Astrocyte (in vitro differentiated cells and primary cell): ENCODE measurements around the gene LRRC4. TPM values are rescaled to one million over a fixed set of nuclear protein-coding genes. Genes with fewer than 3 reads are reported as not detected.

Experiments
- DNase-seq: peaks from one replicate; pipeline ENCODE4 v3.0.0-alpha.2; 2010; ENCODE audit warnings: low read depth
- FAIRE-seq: peaks from 2 replicates; lab custom pipeline; 2011; peaks lifted over from hg19 to GRCh38; lab: Jason Lieb, UNC
- H2AFZ ChIP-seq: 2 replicates; pipeline ENCODE4 v1.6.0; 2012; ENCODE audit warnings: low read depth, low read length, inconsistent platforms
- H3K27ac ChIP-seq: 2 replicates; pipeline ENCODE4 v1.5.1; 2011; ENCODE audit warnings: low read depth, low read length, inconsistent platforms
- H3K27me3 ChIP-seq: 2 replicates; pipeline ENCODE4 v1.6.0; 2011; ENCODE audit warnings: low read length, inconsistent platforms; ENCODE audit not compliant: insufficient read depth
- H3K36me3 ChIP-seq: 2 replicates; pipeline ENCODE4 v1.5.1; 2011; ENCODE audit warnings: low read length, inconsistent platforms; ENCODE audit not compliant: insufficient read depth
- H3K4me1 ChIP-seq: 2 replicates; pipeline ENCODE4 v1.5.1; 2011; ENCODE audit warnings: low read length, inconsistent platforms; ENCODE audit not compliant: insufficient read depth
- H3K4me2 ChIP-seq: 2 replicates; pipeline ENCODE4 v1.6.0; 2012; ENCODE audit warnings: low read length, inconsistent platforms
- H3K4me3 ChIP-seq: 2 replicates; pipeline ENCODE4 v1.5.1; 2011; ENCODE audit warnings: low read depth, mild to moderate bottlenecking, low read length, inconsistent platforms; ENCODE audit not compliant: insufficient read depth
- H3K79me2 ChIP-seq: 2 replicates; pipeline ENCODE4 v1.6.0; 2012; ENCODE audit warnings: mild to moderate bottlenecking, low read length, inconsistent platforms; ENCODE audit not compliant: insufficient read depth
- H3K9ac ChIP-seq: 2 replicates; pipeline ENCODE4 v1.6.0; 2012; ENCODE audit warnings: mild to moderate bottlenecking, low read length, inconsistent platforms
- H3K9me3 ChIP-seq: 2 replicates; pipeline ENCODE4 v1.5.1; 2012; ENCODE audit warnings: low read depth, mild to moderate bottlenecking, low read length, inconsistent platforms; ENCODE audit not compliant: insufficient read depth
- H4K20me1 ChIP-seq: 2 replicates; pipeline ENCODE4 v1.6.0; 2012; ENCODE audit warnings: low read length, inconsistent platforms; ENCODE audit not compliant: insufficient read depth
- H3K27ac Mint-ChIP-seq: one replicate; pipeline ENCODE4 v1.8.0; 2021; ENCODE audit warnings: mild to moderate bottlenecking, mixed read lengths; ENCODE audit not compliant: unreplicated experiment
- H3K27me3 Mint-ChIP-seq: one replicate; pipeline ENCODE4 v1.8.0; 2021; ENCODE audit warnings: low read depth, mixed read lengths; ENCODE audit not compliant: unreplicated experiment
- H3K36me3 Mint-ChIP-seq: one replicate; pipeline ENCODE4 v1.8.0; 2021; ENCODE audit warnings: low read depth, mixed read lengths; ENCODE audit not compliant: unreplicated experiment
- H3K4me1 Mint-ChIP-seq: one replicate; pipeline ENCODE4 v1.8.0; 2021; ENCODE audit warnings: low read depth, mixed read lengths; ENCODE audit not compliant: unreplicated experiment
- H3K4me3 Mint-ChIP-seq: one replicate; pipeline ENCODE4 v1.8.0; 2021; ENCODE audit warnings: mild to moderate bottlenecking, moderate library complexity, mixed read lengths; ENCODE audit not compliant: unreplicated experiment
- H3K9me3 Mint-ChIP-seq: one replicate; pipeline ENCODE4 v1.8.0; 2021; ENCODE audit warnings: mild to moderate bottlenecking, mixed read lengths; ENCODE audit not compliant: unreplicated experiment
- CTCF ChIP-seq: IDR thresholded peaks from 2 replicates; pipeline ENCODE4 v1.5.1; 2011; ENCODE audit warnings: low read depth, mild to moderate bottlenecking, inconsistent platforms, low read length, moderate library complexity; ENCODE audit not compliant: insufficient read depth
- EZH2 ChIP-seq: IDR thresholded peaks from 2 replicates; pipeline ENCODE4 v1.6.1; 2012; ENCODE audit warnings: mild to moderate bottlenecking, low read length, inconsistent platforms; ENCODE audit not compliant: insufficient read depth
- total RNA-seq: library from RNA; stranded (reverse); gene quantifications from 2 replicates; pipeline ENCODE4 v1.2.1, GENCODE V29; 2021

Gene LRRC4
- total RNA-seq, 1 donor from 2014 or later: 4.4 TPM

- H3K27me3 Mint-ChIP-seq: no peaks in the 10 kb centered on the region
- no peak for FAIRE-seq
- H4K20me1 ChIP-seq: peaks cover 80% of the 10 kb centered on the region
These were observed 13.9 kb upstream of the LRRC4 start for GRCh38 chr7:128045158-128045557.

GRCh38 chr7:128044064-128044463 lies 12.8 kb upstream of the LRRC4 start:
- Histone ChIP-seq H3K4me2 (no peak overlapping the region), H3K27ac (no peak overlapping the region), H4K20me1 (peaks cover 80% of the 10 kb centered on the region), H3K9me3 (no peaks in the 10 kb centered on the region), H3K4me1 (peaks cover 16% of the 10 kb centered on the region), H3K79me2 (no peaks in the 10 kb centered on the region), H3K27me3 (no peaks in the 10 kb centered on the region), H3K9ac (no peak overlapping the region), H2AFZ (no peak overlapping the region), H3K4me3 (no peak overlapping the region), H3K36me3 (peaks cover 5% of the 10 kb centered on the region)
- peaks cover 18% of the 10 kb centered on the region for H3K4me1 Mint-ChIP-seq
- TF ChIP-seq EZH2 (no peak), CTCF (no peak)
- no peaks in the 10 kb centered on the region for H3K9me3 Mint-ChIP-seq
- no peaks in the 10 kb centered on the region for H3K27me3 Mint-ChIP-seq
- peaks cover 4% of the 10 kb centered on the region for H3K36me3 Mint-ChIP-seq
- no peak for FAIRE-seq
- DNase-seq: no peak
- no peak overlapping the region for H3K27ac Mint-ChIP-seq
- H3K4me3 Mint-ChIP-seq: no peak overlapping the region

More at GRCh38 chr7:128045158-128045557, 13.9 kb upstream of the LRRC4 start:
- H3K9me3 ChIP-seq: no peaks in the 10 kb centered on the region
- H3K4me2 ChIP-seq: no peak overlapping the region
- H3K4me1 ChIP-seq: peaks cover 16% of the 10 kb centered on the region
- H3K27me3 ChIP-seq: no peaks in the 10 kb centered on the region
- H3K27ac ChIP-seq: no peak overlapping the region
- Mint-ChIP-seq H3K27ac (no peak overlapping the region), H3K9me3 (no peaks in the 10 kb centered on the region), H3K36me3 (peaks cover 7% of the 10 kb centered on the region), H3K4me3 (no peak overlapping the region), H3K4me1 (peaks cover 18% of the 10 kb centered on the region)
- H2AFZ ChIP-seq: no peak overlapping the region
- H3K79me2 ChIP-seq: peaks cover 2% of the 10 kb centered on the region
- H3K36me3 ChIP-seq: peaks cover 5% of the 10 kb centered on the region
- TF ChIP-seq EZH2: no peak
- H3K9ac ChIP-seq: no peak overlapping the region
- no peak for DNase-seq
- no peak overlapping the region for H3K4me3 ChIP-seq

- no peaks in the 10 kb centered on the region for H3K27me3 ChIP-seq
- no peak for TF ChIP-seq CTCF
- TF ChIP-seq EZH2: no peak
- peaks cover 18% of the 10 kb centered on the region for H3K4me1 Mint-ChIP-seq
- FAIRE-seq (no peak), DNase-seq (no peak)
- no peaks in the 10 kb centered on the region for H3K79me2 ChIP-seq
- no peak overlapping the region for H3K9ac ChIP-seq
- no peak overlapping the region for H3K4me2 ChIP-seq
- H2AFZ ChIP-seq: no peak overlapping the region
- no peaks in the 10 kb centered on the region for H3K9me3 ChIP-seq
- peaks cover 16% of the 10 kb centered on the region for H3K4me1 ChIP-seq
- no peak overlapping the region for H3K27ac Mint-ChIP-seq
- H4K20me1 ChIP-seq: peaks cover 88% of the 10 kb centered on the region
- H3K9me3 Mint-ChIP-seq: no peaks in the 10 kb centered on the region
- no peak overlapping the region for H3K4me3 Mint-ChIP-seq
- H3K4me3 ChIP-seq: no peak overlapping the region
- H3K36me3 ChIP-seq: peaks cover 5% of the 10 kb centered on the region
- H3K27me3 Mint-ChIP-seq: no peaks in the 10 kb centered on the region
- no peak overlapping the region for H3K27ac ChIP-seq
- H3K36me3 Mint-ChIP-seq: peaks cover 3% of the 10 kb centered on the region
These were observed 10.8 kb upstream of the LRRC4 start for GRCh38 chr7:128042012-128042411.
